ENCODE measurements around the gene UNCX. TPM values are rescaled to one million over a fixed set of nuclear protein-coding genes. Genes with fewer than 3 reads are reported as not detected.

The UNCX gene
- polyA plus RNA-seq, 4 donors, result not detected

- Histone ChIP-seq H3K27me3 (ENCODE audit: control insufficient read depth in 3 of 3, insufficient read depth in 3 of 3, low read length in 3 of 3) (peaks cover 14 to 75% (median 36%) of the 10 kb centered on the region in 3 donors), H3K4me3 (ENCODE audit: low read depth in 1 of 3, low read length in 3 of 3) (no peak overlapping the region), H3K27ac (ENCODE audit: low read depth in 1 of 3, low read length in 2 of 3) (no peak overlapping the region), H3K36me3 (ENCODE audit: control insufficient read depth in 3 of 3, insufficient read depth in 2 of 3, low read depth in 1 of 3, low read length in 3 of 3) (no peaks in the 10 kb centered on the region), H3K4me1 (ENCODE audit: control insufficient read depth in 3 of 3, insufficient read depth in 2 of 3, low read depth in 1 of 3, low read length in 2 of 3) (no peaks in the 10 kb centered on the region), H3K9me3 (ENCODE audit: control insufficient read depth in 2 of 2, insufficient read depth in 1 of 2, low read depth in 1 of 2, low read length in 1 of 2) (peaks cover 0 to 3% of the 10 kb centered on the region in 2 donors)
- FAIRE-seq, result no peak
- DNase-seq, result no peak
- WGBS, 3 donors, result 55 to 62% (median 56%) methylated on average over 22 of the region's 22 CpGs
Observed at GRCh38 chr7:1220977-1221745, 11.5 kb upstream of the UNCX start.

GRCh38 chr7:1223196-1223981 lies 9.3 kb upstream of the UNCX start:
- Histone ChIP-seq H3K27me3 (ENCODE audit: control insufficient read depth in 3 of 3, insufficient read depth in 3 of 3, low read length in 3 of 3) (peaks cover 14 to 90% (median 51%) of the 10 kb centered on the region in 3 donors), H3K36me3 (ENCODE audit: control insufficient read depth in 3 of 3, insufficient read depth in 2 of 3, low read depth in 1 of 3, low read length in 3 of 3) (no peaks in the 10 kb centered on the region), H3K9me3 (ENCODE audit: control insufficient read depth in 2 of 2, insufficient read depth in 1 of 2, low read depth in 1 of 2, low read length in 1 of 2) (peaks cover 0 to 10% of the 10 kb centered on the region in 2 donors), H3K27ac (ENCODE audit: low read depth in 1 of 3, low read length in 2 of 3) (no peak overlapping the region), H3K4me3 (ENCODE audit: low read depth in 1 of 3, low read length in 3 of 3) (no peak overlapping the region), H3K4me1 (ENCODE audit: control insufficient read depth in 3 of 3, insufficient read depth in 2 of 3, low read depth in 1 of 3, low read length in 2 of 3) (no peaks in the 10 kb centered on the region)
- FAIRE-seq (no peak), DNase-seq (no peak)
- WGBS, 3 donors, result 30 to 37% (median 31%) methylated on average over 22 to 23 of the region's 23 CpGs

- Histone ChIP-seq H3K4me1 (ENCODE audit: control insufficient read depth in 3 of 3, insufficient read depth in 2 of 3, low read depth in 1 of 3, low read length in 2 of 3) (no peaks in the 10 kb centered on the region), H3K27ac (ENCODE audit: low read depth in 1 of 3, low read length in 2 of 3) (no peak overlapping the region), H3K36me3 (ENCODE audit: control insufficient read depth in 3 of 3, insufficient read depth in 2 of 3, low read depth in 1 of 3, low read length in 3 of 3) (no peaks in the 10 kb centered on the region), H3K4me3 (ENCODE audit: low read depth in 1 of 3, low read length in 3 of 3) (no peak overlapping the region), H3K27me3 (ENCODE audit: control insufficient read depth in 3 of 3, insufficient read depth in 3 of 3, low read length in 3 of 3) (peaks cover 14 to 91% (median 45%) of the 10 kb centered on the region in 3 donors), H3K9me3 (ENCODE audit: control insufficient read depth in 2 of 2, insufficient read depth in 1 of 2, low read depth in 1 of 2, low read length in 1 of 2) (peaks cover 0 to 12% of the 10 kb centered on the region in 2 donors)
- FAIRE-seq (no peak), DNase-seq (no peak)
- 5 to 14% (median 10%) methylated on average over 58 to 66 of the region's 66 CpGs for WGBS, 3 donors
Observed at GRCh38 chr7:1224086-1224716, 8.5 kb upstream of the UNCX start.

- Histone ChIP-seq H3K4me3 (ENCODE audit: low read depth in 1 of 3, low read length in 3 of 3) (no peak overlapping the region), H3K27ac (ENCODE audit: low read depth in 1 of 3, low read length in 2 of 3) (no peak overlapping the region), H3K27me3 (ENCODE audit: control insufficient read depth in 3 of 3, insufficient read depth in 3 of 3, low read length in 3 of 3) (peaks cover 18 to 86% (median 49%) of the 10 kb centered on the region in 3 donors), H3K36me3 (ENCODE audit: control insufficient read depth in 3 of 3, insufficient read depth in 2 of 3, low read depth in 1 of 3, low read length in 3 of 3) (no peaks in the 10 kb centered on the region), H3K9me3 (ENCODE audit: control insufficient read depth in 2 of 2, insufficient read depth in 1 of 2, low read depth in 1 of 2, low read length in 1 of 2) (peaks cover 0 to 12% of the 10 kb centered on the region in 2 donors), H3K4me1 (ENCODE audit: control insufficient read depth in 3 of 3, insufficient read depth in 2 of 3, low read depth in 1 of 3, low read length in 2 of 3) (no peaks in the 10 kb centered on the region)
- WGBS, 3 donors, result 4 to 7% (median 4%) methylated on average over 11 of the region's 11 CpGs
- no peak for FAIRE-seq
- no peak for DNase-seq
Observed at GRCh38 chr7:1225030-1225429, 7.6 kb upstream of the UNCX start.

GRCh38 chr7:1225441-1226185 lies 7.1 kb upstream of the UNCX start:
- DNase-seq (no peak), FAIRE-seq (no peak)
- H3K9me3 ChIP-seq (ENCODE audit: control insufficient read depth in 2 of 2, insufficient read depth in 1 of 2, low read depth in 1 of 2, low read length in 1 of 2), result peaks cover 0 to 12% of the 10 kb centered on the region in 2 donors
- H3K4me1 ChIP-seq (ENCODE audit: control insufficient read depth in 3 of 3, insufficient read depth in 2 of 3, low read depth in 1 of 3, low read length in 2 of 3), result no peaks in the 10 kb centered on the region
- peaks cover 20 to 86% (median 48%) of the 10 kb centered on the region in 3 donors for H3K27me3 ChIP-seq (ENCODE audit: control insufficient read depth in 3 of 3, insufficient read depth in 3 of 3, low read length in 3 of 3)
- 7 to 9% (median 8%) methylated on average over 46 to 52 of the region's 52 CpGs for WGBS, 3 donors
- H3K27ac ChIP-seq (ENCODE audit: low read depth in 1 of 3, low read length in 2 of 3), result no peak overlapping the region
- H3K4me3 ChIP-seq (ENCODE audit: low read depth in 1 of 3, low read length in 3 of 3), result no peak overlapping the region
- no peaks in the 10 kb centered on the region for H3K36me3 ChIP-seq (ENCODE audit: control insufficient read depth in 3 of 3, insufficient read depth in 2 of 3, low read depth in 1 of 3, low read length in 3 of 3)

GRCh38 chr7:1226186-1226901 lies 6.3 kb upstream of the UNCX start:
- Histone ChIP-seq H3K9me3 (ENCODE audit: control insufficient read depth in 2 of 2, insufficient read depth in 1 of 2, low read depth in 1 of 2, low read length in 1 of 2) (peaks cover 0 to 14% of the 10 kb centered on the region in 2 donors), H3K4me1 (ENCODE audit: control insufficient read depth in 3 of 3, insufficient read depth in 2 of 3, low read depth in 1 of 3, low read length in 2 of 3) (no peaks in the 10 kb centered on the region), H3K36me3 (ENCODE audit: control insufficient read depth in 3 of 3, insufficient read depth in 2 of 3, low read depth in 1 of 3, low read length in 3 of 3) (no peaks in the 10 kb centered on the region), H3K27me3 (ENCODE audit: control insufficient read depth in 3 of 3, insufficient read depth in 3 of 3, low read length in 3 of 3) (peaks cover 27 to 86% (median 51%) of the 10 kb centered on the region in 3 donors), H3K4me3 (ENCODE audit: low read depth in 1 of 3, low read length in 3 of 3) (no peak overlapping the region), H3K27ac (ENCODE audit: low read depth in 1 of 3, low read length in 2 of 3) (no peak overlapping the region)
- no peak for DNase-seq
- WGBS, 3 donors, result 17 to 25% (median 22%) methylated on average over 23 of the region's 23 CpGs
- no peak for FAIRE-seq

- H3K27me3 ChIP-seq (ENCODE audit: control insufficient read depth in 3 of 3, insufficient read depth in 3 of 3, low read length in 3 of 3), result peaks cover 32 to 88% (median 55%) of the 10 kb centered on the region in 3 donors
- FAIRE-seq, result no peak
Observed at GRCh38 chr7:1227071-1227804, 5.4 kb upstream of the UNCX start.

More at GRCh38 chr7:1227071-1227804, 5.4 kb upstream of the UNCX start:
- Histone ChIP-seq H3K9me3 (ENCODE audit: control insufficient read depth in 2 of 2, insufficient read depth in 1 of 2, low read depth in 1 of 2, low read length in 1 of 2) (peaks cover 0 to 15% of the 10 kb centered on the region in 2 donors), H3K4me1 (ENCODE audit: control insufficient read depth in 3 of 3, insufficient read depth in 2 of 3, low read depth in 1 of 3, low read length in 2 of 3) (no peaks in the 10 kb centered on the region), H3K27ac (ENCODE audit: low read depth in 1 of 3, low read length in 2 of 3) (no peak overlapping the region), H3K36me3 (ENCODE audit: control insufficient read depth in 3 of 3, insufficient read depth in 2 of 3, low read depth in 1 of 3, low read length in 3 of 3) (no peaks in the 10 kb centered on the region), H3K4me3 (ENCODE audit: low read depth in 1 of 3, low read length in 3 of 3) (no peak overlapping the region)
- 20 to 38% (median 30%) methylated on average over 23 to 25 of the region's 25 CpGs for WGBS, 3 donors
- no peak for DNase-seq
